Stomach smooth muscle (tissue), 2 donors: ENCODE data around the gene KAZN.

Experiments used
- H3K27ac ChIP-seq: one replicate; pipeline ENCODE4 v1.7.0; 2013; ENCODE audit warnings: mild to moderate bottlenecking, low read length, inconsistent platforms
- H3K27me3 ChIP-seq, 2 donors: one replicate each; pipeline ENCODE4 v1.7.0; 2013; ENCODE audit warnings: low read length in 2 of 2; ENCODE audit not compliant: insufficient read depth in 2 of 2, control insufficient read depth in 1 of 2
- H3K36me3 ChIP-seq, 2 donors: one replicate each; pipeline ENCODE4 v1.7.0; 2013; ENCODE audit warnings: low read length in 2 of 2; ENCODE audit not compliant: control insufficient read depth in 2 of 2, insufficient read depth in 2 of 2
- H3K4me1 ChIP-seq: one replicate; pipeline ENCODE4 v1.7.0; 2013; ENCODE audit warnings: low read length; ENCODE audit not compliant: control insufficient read depth, insufficient read depth
- H3K4me3 ChIP-seq, 2 donors: one replicate each; pipeline ENCODE4 v1.7.0; 2013; ENCODE audit warnings: low read length in 2 of 2
- H3K9ac ChIP-seq, 2 donors: one replicate each; pipeline ENCODE4 v1.7.0; 2013; ENCODE audit warnings: low read length in 2 of 2, mild to moderate bottlenecking in 1 of 2
- H3K9me3 ChIP-seq, 2 donors: one replicate each; pipeline ENCODE4 v1.7.0; 2013; ENCODE audit warnings: low read length in 2 of 2; ENCODE audit not compliant: control insufficient read depth in 2 of 2
- donor health status: healthy.
- donor health status: Pancreatic carcinoma.

Gene KAZN

DNA sequence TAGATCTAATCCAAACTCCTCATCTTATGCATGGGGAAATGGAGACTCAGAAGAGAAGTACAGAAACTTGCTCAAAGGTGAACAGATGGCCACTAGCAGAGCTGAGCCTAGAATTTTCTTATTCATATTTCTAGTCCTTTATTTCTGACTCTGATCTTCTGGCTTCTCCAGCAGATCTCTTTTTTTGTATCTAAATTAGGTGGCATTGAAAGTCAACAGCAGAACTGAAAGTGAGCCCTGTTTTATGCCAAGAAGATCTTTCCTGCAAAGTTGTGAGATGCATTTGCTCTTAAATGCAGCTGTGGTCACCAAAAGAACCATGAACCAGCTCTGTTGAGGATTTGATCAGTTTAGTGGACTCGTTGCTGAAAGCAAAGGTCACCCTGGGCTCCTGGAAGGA is 75.5 kb downstream of the KAZN start:
- Histone ChIP-seq H3K27me3 (no peaks in the 10 kb centered on the region), H3K9me3 (peaks cover 2 to 9% of the 10 kb centered on the region in 2 donors), H3K4me3 (no peak overlapping the region), H3K4me1 (no peaks in the 10 kb centered on the region), H3K27ac (no peak overlapping the region), H3K9ac (no peak overlapping the region), H3K36me3 (no peaks in the 10 kb centered on the region)

DNA sequence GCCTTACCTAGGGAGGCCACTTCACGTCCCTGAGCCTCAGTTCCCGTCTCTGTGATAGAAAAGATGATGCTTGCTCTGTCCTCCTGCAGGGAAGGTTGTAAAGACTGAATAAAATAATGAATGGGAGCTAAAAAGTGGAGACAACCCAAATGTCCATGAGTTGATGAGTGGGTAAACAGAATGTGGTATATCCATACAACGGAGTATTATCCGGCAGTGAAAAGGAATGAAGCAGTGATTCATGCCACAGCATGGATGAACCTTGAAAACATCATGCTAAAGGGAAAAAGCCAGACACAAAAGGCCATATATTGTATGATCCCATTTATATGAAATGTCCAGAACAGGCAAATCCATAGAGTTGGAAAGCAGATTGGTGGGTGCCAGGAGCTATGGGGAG is 77.9 kb downstream of the KAZN start:
- H3K27me3 ChIP-seq, result no peaks in the 10 kb centered on the region
- peaks cover 2 to 9% of the 10 kb centered on the region in 2 donors for H3K9me3 ChIP-seq
- no peak overlapping the region for H3K27ac ChIP-seq
- H3K36me3 ChIP-seq, result no peaks in the 10 kb centered on the region
- no peak overlapping the region for H3K4me3 ChIP-seq
- no peak overlapping the region for H3K9ac ChIP-seq
- H3K4me1 ChIP-seq, result no peaks in the 10 kb centered on the region

DNA sequence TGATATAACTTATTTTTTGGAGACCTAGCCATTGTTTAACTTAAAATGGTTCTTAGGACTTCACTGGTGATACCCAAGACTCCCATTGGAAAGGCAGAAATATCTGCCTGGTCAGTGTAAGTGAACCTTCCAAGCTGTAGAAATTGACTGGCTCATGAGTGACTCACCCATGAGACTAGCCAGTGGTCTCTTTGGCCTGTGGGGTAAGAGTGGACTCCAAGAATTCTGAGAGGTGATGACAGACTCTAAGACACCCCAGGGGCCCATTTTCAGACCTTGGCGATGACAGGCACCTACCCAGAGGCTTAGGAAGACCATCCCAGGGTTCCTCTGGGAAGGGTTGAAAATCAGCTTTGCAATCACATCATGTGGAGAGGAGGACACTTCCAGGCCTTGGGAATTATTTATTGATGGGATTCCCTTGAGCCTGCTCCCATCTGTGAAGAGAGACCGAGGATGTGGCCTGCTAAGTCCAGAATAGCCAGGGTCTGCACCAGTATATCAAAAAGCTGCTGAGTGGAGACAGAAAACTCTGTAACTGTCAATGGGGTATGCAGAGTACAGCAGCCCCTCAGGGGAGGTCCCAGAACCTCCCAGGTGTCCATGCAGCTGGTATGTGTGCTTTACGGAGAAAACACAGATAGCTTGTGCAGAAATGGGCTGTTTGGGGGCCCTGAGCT is 78.9 kb downstream of the KAZN start:
- Histone ChIP-seq H3K9ac (no peak overlapping the region), H3K9me3 (peaks cover 2 to 9% of the 10 kb centered on the region in 2 donors), H3K4me3 (no peak overlapping the region), H3K4me1 (no peaks in the 10 kb centered on the region), H3K27me3 (no peaks in the 10 kb centered on the region), H3K27ac (no peak overlapping the region), H3K36me3 (no peaks in the 10 kb centered on the region)

DNA sequence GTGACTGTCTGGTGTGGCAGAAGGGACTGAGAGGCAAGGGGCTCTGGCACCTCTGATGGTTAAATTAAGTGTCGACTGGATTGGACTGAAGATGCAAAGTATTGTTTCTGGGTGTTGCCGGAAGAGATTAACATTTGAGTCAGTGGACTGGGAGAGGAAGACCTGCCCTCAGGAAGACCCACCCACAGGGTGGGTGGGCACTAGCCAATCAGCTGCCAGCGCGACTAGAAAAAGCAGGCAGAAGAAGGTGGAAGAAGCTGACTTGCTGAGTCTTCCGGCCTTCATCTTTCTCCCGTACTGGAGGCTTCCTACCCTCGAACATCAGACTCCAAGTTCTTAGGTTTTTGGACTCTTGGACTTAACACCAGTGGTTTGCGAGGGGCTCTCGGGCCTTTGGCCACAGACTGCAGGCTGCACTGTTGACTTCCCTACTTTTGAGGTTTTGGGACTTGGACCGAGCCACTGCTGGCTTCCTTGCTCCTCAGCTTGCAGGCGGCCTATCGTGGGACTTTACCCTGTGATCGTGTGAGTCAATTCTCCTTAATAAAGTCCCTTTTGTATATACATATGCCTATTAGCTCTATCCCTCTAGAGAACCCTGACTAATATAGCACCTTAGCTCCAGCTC is 79.6 kb downstream of the KAZN start:
- Histone ChIP-seq H3K27me3 (no peaks in the 10 kb centered on the region), H3K4me3 (no peak overlapping the region), H3K27ac (no peak overlapping the region), H3K9me3 (peaks cover 2 to 9% of the 10 kb centered on the region in 2 donors), H3K4me1 (no peaks in the 10 kb centered on the region), H3K9ac (no peak overlapping the region), H3K36me3 (no peaks in the 10 kb centered on the region)

DNA sequence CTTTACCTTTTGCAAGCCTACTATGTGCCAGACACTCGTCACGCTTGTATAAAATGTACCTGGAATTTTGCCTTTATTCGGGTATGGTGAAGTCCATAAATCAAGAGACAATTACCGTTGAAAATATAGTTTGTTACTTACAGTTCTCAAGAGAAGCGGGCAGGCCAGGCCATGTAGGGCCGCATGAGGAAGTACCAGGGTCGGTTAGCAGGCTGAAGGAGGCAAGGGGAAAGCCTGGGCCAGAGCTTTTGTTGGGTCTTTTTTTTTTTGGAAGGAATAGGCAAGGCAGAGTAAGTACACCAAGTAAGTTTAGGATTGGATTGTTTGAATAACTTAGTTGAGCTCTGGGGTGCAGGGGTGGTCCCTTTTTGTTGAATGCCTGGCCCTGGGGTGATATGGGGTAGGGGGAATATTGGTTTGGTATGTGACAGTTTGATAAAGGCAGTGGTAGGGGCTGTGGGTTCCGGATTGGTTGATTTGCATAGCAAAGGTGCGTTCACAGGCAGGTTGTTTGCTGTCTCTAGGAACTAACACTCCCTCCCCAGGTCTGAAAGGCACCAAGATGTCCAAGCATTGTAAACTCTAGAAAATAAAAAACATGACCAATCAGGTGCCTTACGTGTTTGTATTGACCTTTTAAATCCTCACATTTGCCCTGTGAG is 80.7 kb downstream of the KAZN start:
- no peak overlapping the region for H3K27ac ChIP-seq
- no peak overlapping the region for H3K9ac ChIP-seq
- no peak overlapping the region for H3K4me3 ChIP-seq
- H3K36me3 ChIP-seq, result no peaks in the 10 kb centered on the region
- peaks cover 6 to 11% of the 10 kb centered on the region in 2 donors for H3K9me3 ChIP-seq
- peaks cover 0 to 1% of the 10 kb centered on the region in 2 donors for H3K27me3 ChIP-seq
- no peaks in the 10 kb centered on the region for H3K4me1 ChIP-seq

DNA sequence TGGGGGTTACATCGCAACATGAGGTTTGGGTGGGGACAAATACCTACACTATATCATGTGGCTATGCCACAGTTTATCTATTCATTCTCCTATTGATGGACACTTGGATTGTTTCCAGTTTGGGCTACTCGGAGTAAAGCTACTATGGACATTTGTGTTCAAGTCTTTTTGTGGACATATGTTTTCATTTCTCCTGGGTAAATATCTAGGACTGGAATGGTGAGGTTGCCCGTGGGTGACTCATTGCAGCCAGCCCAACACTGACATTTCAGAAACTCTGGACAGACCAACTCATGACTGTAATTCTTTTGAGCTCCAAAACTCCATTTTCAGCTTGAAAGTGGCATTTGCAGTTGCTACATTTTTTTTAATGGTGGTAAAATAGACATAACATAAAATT is 82.7 kb downstream of the KAZN start:
- Histone ChIP-seq H3K4me3 (no peak overlapping the region), H3K27me3 (peaks cover 0 to 3% of the 10 kb centered on the region in 2 donors), H3K9me3 (peaks cover 8 to 14% of the 10 kb centered on the region in 2 donors), H3K27ac (no peak overlapping the region), H3K9ac (no peak overlapping the region), H3K4me1 (no peaks in the 10 kb centered on the region), H3K36me3 (no peaks in the 10 kb centered on the region)

DNA sequence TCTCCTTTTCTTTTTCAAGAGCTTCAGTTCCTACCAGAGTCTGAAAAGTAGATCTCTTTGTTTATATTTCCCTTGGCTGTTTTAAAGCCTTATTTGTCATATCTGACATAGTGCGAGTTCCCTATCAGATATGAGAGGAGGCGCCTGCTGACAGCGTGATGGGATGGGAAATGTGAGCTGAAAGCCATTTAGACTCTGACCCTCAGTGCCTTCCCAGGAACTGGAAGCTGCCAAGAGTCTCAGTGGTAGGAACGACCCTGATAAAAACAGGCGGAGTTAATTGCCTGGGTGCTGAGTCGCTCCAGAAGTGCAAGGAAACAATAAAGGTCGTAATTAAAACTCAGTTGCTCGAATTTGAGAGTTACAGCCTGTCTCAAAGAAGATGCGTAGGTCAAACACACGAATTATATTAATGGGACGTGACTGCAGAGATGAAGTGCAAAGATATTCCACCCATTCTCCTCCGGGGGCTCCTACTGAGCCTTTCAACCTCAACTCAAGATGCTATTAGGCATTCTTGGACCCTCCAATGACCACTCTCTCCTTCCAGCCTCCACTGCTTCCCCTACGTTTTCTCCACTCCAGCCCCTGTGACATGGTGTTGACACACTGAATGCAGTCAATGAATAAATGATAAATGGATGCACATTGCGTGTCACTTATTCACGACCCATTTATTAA is 84.6 kb downstream of the KAZN start:
- no peak overlapping the region for H3K27ac ChIP-seq
- no peaks in the 10 kb centered on the region for H3K4me1 ChIP-seq
- H3K9ac ChIP-seq, result no peak overlapping the region
- H3K27me3 ChIP-seq, result peaks cover 0 to 3% of the 10 kb centered on the region in 2 donors
- H3K4me3 ChIP-seq, result no peak overlapping the region
- H3K9me3 ChIP-seq, result peaks cover 4 to 13% of the 10 kb centered on the region in 2 donors
- no peaks in the 10 kb centered on the region for H3K36me3 ChIP-seq

DNA sequence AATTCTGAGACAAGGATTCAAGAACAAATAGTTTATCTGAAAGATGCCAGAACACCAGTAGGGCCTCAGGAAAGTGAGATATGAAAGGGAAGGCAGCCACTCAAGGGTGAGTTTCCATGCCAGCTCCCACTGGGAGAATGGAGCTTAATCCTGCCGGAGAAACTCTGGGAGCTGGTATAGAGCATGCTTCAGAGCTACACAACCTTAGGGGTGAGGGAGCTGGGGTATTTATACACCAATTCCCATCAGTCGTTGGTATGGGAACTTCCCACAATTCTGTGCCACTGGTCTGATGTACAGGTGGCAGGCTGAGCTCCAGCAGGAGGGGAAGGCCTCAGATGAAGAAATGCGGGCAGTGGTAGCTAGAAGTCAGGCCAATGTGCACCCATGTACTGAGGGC is 86.6 kb downstream of the KAZN start:
- no peaks in the 10 kb centered on the region for H3K36me3 ChIP-seq
- H3K27me3 ChIP-seq, result peaks cover 0 to 3% of the 10 kb centered on the region in 2 donors
- H3K4me3 ChIP-seq, result no peak overlapping the region
- H3K9me3 ChIP-seq, result peaks cover 4 to 13% of the 10 kb centered on the region in 2 donors
- H3K4me1 ChIP-seq, result no peaks in the 10 kb centered on the region
- no peak overlapping the region for H3K9ac ChIP-seq
- H3K27ac ChIP-seq, result no peak overlapping the region

DNA sequence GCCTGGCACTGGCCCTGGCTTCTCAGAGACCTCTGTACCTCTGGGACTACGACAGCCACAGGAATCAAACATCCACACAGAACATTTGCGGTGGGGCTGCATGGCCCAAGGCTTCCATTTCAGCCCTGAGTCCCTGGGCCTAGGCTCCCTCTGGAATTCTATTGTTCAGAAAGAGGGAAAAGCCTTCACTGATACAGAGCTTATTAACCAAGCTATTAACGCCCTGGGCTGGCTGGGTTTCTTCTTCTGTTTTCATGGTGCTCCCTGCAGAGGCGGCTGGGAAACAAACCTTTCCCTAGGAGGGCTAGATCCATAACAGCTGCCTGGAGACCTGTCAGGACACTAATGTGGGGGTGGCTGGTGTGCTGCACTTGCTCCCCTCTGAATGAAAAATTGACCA is 88.2 kb downstream of the KAZN start:
- H3K4me1 ChIP-seq, result no peaks in the 10 kb centered on the region
- H3K27me3 ChIP-seq, result peaks cover 0 to 3% of the 10 kb centered on the region in 2 donors
- H3K27ac ChIP-seq, result no peak overlapping the region
- H3K9me3 ChIP-seq, result peaks cover 4 to 13% of the 10 kb centered on the region in 2 donors
- no peak overlapping the region for H3K9ac ChIP-seq
- H3K4me3 ChIP-seq, result no peak overlapping the region
- no peaks in the 10 kb centered on the region for H3K36me3 ChIP-seq

DNA sequence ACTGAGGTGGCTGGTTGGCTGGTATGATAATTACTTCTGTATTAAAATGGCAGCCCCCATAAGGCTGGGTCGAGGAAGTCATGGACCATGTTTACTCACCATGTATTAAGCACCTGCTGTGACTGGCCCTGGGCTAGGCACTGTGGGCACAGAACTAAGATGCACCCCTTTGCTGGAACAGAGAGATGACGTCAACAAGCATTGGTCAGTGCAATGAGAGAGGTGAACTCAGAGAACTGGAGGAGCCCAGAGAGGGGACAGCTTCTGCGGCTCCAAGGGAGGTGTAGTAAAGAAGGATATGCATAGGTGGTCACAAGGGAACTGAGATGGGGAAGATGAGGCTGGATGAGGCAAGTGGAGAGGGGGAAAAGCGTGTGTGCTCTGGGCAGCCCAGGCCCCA is 88.7 kb downstream of the KAZN start:
- Histone ChIP-seq H3K9me3 (peaks cover 4 to 13% of the 10 kb centered on the region in 2 donors), H3K27ac (no peak overlapping the region), H3K27me3 (peaks cover 0 to 3% of the 10 kb centered on the region in 2 donors), H3K4me1 (no peaks in the 10 kb centered on the region), H3K36me3 (no peaks in the 10 kb centered on the region), H3K9ac (no peak overlapping the region), H3K4me3 (no peak overlapping the region)
